ENCODE measurements around the gene ZYG11A. TPM values are rescaled to one million over a fixed set of nuclear protein-coding genes. Genes with fewer than 3 reads are reported as not detected.

ZYG11A gene
- total and polyA plus RNA-seq, 2 of the 13 experiments (the other 11 are each of a cell fraction or from before 2014, with no cell fraction given): not detected

GRCh38 chr1:52927212-52928014, 84.9 kb downstream of the ZYG11A start, which contains the start of gene SCP2 (continued):
- TF ChIP-seq TOPORS (CRISPR knock-in tag; IDR thresholded peaks at IDR 0.05) (no peak), NFAT5 (CRISPR knock-in tag; IDR thresholded peaks at IDR 0.05) (0 out of 2 replicates have a peak, but pooled peaks have one; percentile 37), ZGPAT (CRISPR knock-in tag; IDR thresholded peaks at IDR 0.05) (peak; percentile 59; the same call in 1 of the 2 replicates), ZNF12 (CRISPR knock-in tag; IDR thresholded peaks at IDR 0.05) (no peak), ZUFSP (CRISPR knock-in tag; IDR thresholded peaks at IDR 0.05; ENCODE audit: borderline replicate concordance) (no peak), ZNF746 (CRISPR knock-in tag; IDR thresholded peaks at IDR 0.05) (no peak), DNMT1 (CRISPR knock-in tag; IDR thresholded peaks at IDR 0.05) (no peak), EZH2 (conservative IDR thresholded peaks at IDR 0.05; ENCODE audit: low read depth, low read length) (no peak), ARNT (IDR thresholded peaks at IDR 0.05) (no peak), ZNF546 (CRISPR knock-in tag; conservative IDR thresholded peaks at IDR 0.05) (no peak; the same call in 1 of the 2 replicates), SNAPC2 (CRISPR knock-in tag; IDR thresholded peaks at IDR 0.05) (0 out of 2 replicates have a peak, but pooled peaks have one; percentile 56), EEA1 (CRISPR knock-in tag; IDR thresholded peaks at IDR 0.05; ENCODE audit: borderline replicate concordance) (no peak), RXRB (CRISPR knock-in tag; IDR thresholded peaks at IDR 0.05; ENCODE audit: borderline replicate concordance) (no peak), PAF1 (CRISPR knock-in tag; IDR thresholded peaks at IDR 0.05) (no peak), ZNF776 (CRISPR knock-in tag; IDR thresholded peaks at IDR 0.05) (no peak), TFE3 (CRISPR knock-in tag; IDR thresholded peaks at IDR 0.05) (peak; percentile 28; the same call in 1 of the 2 replicates), PRMT3 (CRISPR knock-in tag; IDR thresholded peaks at IDR 0.05; ENCODE audit: borderline replicate concordance, low read depth) (no peak), NRL (CRISPR knock-in tag; IDR thresholded peaks at IDR 0.05; ENCODE audit: borderline replicate concordance) (no peak; the same call in 1 of the 2 replicates), ZNF260 (CRISPR knock-in tag; IDR thresholded peaks at IDR 0.05; ENCODE audit: borderline replicate concordance, low read depth) (no peak)

Measured in HepG2 (cell line).